ENCODE measurements around the gene P3R3URF.

P3R3URF gene

GRCh38 chr1:46131712-46132528 is 44.4 kb downstream of the P3R3URF start:
- DNase-seq, result no peak

GRCh38 chr1:46131093-46131492 is 45.2 kb downstream of the P3R3URF start:
- DNase-seq, result no peak

DNA sequence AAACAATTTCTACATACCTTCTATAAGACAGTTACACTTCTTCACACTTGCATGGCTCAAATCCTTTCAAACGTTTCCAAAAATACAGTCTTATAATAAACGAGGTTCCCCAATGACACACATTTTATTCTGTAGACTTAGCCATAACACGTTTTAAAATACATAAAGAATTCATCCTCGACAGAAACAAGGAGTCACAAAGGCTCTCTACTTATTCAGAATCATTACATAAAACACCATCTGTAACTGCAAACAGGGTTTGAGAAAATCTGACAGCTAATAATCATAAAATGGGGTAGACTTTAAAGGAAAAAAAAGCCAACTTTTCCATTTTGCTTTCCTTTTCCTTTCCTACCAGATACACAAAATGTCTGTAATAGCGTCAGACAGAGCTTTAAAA is 45.7 kb downstream of the P3R3URF start:
- DNase-seq, result no peak

DNA sequence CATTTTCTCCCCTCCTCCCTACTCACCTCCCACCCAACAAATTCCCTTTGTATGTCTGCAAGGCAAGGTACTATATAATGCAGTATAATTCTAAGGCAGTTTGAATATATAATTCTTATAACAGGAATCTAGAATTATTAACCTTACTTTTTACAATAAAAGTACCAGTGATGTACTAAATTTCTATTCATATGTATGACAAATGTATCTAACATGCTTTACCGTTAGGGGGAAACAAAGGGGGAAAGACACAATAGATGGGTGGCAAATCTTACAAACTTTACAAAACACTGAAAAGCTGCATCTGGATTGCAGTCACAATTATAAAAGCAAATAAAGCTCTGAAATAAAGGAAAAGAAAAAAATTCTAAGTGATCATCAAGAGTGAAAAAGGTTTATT is 46.2 kb downstream of the P3R3URF start:
- DNase-seq, result no peak

GRCh38 chr1:46128344-46128743 is 47.9 kb downstream of the P3R3URF start:
- no peak for DNase-seq
